SK-N-MC (cell line): Measurements from ENCODE around the gene POC1A.

ENCODE experiments used
- EZH2 ChIP-seq: fragments of 200-600 bp; sonication (generic); IDR thresholded peaks from one replicate; pipeline ENCODE4 v1.6.1; 2017; ENCODE audit warnings: antibody characterized with exemption
- FOXP2 ChIP-seq: optimal IDR thresholded peaks from 2 replicates; pipeline ENCODE3; 2011; ENCODE audit warnings: mild to moderate bottlenecking, moderate library complexity; ENCODE audit not compliant: insufficient read depth; ENCODE audit errors: extremely low read length, control extremely low read depth
- POLR2AphosphoS5 ChIP-seq: IDR thresholded peaks from 2 replicates; pipeline ENCODE4 v1.6.1; 2012; ENCODE audit warnings: mild to moderate bottlenecking, low read depth, low read length, borderline replicate concordance

DNA sequence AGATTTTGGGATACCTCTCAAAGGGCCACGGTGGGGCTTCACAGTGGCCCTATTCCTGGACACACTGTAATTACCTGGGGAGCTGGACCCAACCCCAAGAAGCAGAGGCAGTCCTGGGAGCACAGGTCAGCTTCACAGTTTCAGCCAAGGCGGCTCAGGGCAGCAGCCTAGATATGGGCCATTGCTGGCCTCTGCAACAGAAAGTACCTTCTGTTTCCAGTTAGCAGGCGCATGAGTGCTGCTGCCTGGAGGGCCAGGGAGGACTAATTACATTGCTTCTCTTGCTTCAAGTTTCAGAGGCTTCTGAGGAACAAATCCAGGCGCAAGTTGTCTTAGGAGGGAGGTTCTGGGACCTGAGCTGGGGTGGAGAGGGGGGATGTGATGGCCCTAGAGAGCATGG, 84.4 kb downstream of the POC1A start:
- TF ChIP-seq POLR2AphosphoS5 (no peak), EZH2 (no peak), FOXP2 (no peak)
